B cell (primary cell): ENCODE results near the gene SCFD2. TPM values are rescaled to one million over a fixed set of nuclear protein-coding genes. Genes with fewer than 3 reads are reported as not detected.

Source experiments
- ATAC-seq: fragments of 200-7000 bp; cut with Tn5 transposase; one replicate; pipeline ENCODE4 v1.10.0; 2021; ENCODE audit warnings: low read depth, mild to moderate bottlenecking, moderate number of reproducible peaks, moderate library complexity
- CTCF ChIA-PET: fragments of 350-600 bp; sonication (Branson Sonifier 250); formaldehyde crosslinking; loops from one replicate; lab custom pipeline; 2021; ENCODE audit warnings: antibody characterized with exemption, inconsistent platforms; lab: Charles Lee
- POLR2A ChIA-PET: fragments of 350-600 bp; sonication (Branson Sonifier 250); formaldehyde crosslinking; loops from one replicate; lab custom pipeline; 2021; ENCODE audit warnings: antibody characterized with exemption; lab: Charles Lee
- DNase-seq: peaks from one replicate; pipeline ENCODE4 v3.0.0; 2013
- H2AFZ ChIP-seq: 2 replicates; pipeline ENCODE4 v1.6.1; 2012; ENCODE audit warnings: mild to moderate bottlenecking, low read depth, low read length; ENCODE audit not compliant: insufficient read depth, poor library complexity, severe bottlenecking
- H3K27ac ChIP-seq, 2 donors: 1 replicate in 1 of 2; 2 replicates in 1 of 2; pipeline ENCODE4 v1.5.1; 2012 to 2013; ENCODE audit warnings: low read length in 2 of 2, mild to moderate bottlenecking in 2 of 2, moderate library complexity in 1 of 2
- H3K27me3 ChIP-seq, 4 experiments: fragments of 200-600 bp in 1 of 4; sonication (generic) in 1 of 4; replicated peaks in 1 of 4; 1 replicate in 2 of 4; 2 replicates in 2 of 4; pipeline versions ENCODE4 v1.6.1 to v1.7.0; 2013 to 2016; ENCODE audit warnings: low read length in 3 of 4, mild to moderate bottlenecking in 2 of 4, mixed read lengths in 1 of 4, moderate library complexity in 1 of 4; ENCODE audit not compliant: insufficient read depth in 4 of 4, control insufficient read depth in 3 of 4; ENCODE audit errors: control extremely low read depth in 1 of 4
- H3K36me3 ChIP-seq, 2 experiments: replicated peaks in 1 of 2; 1 replicate in 1 of 2; 2 replicates in 1 of 2; pipeline versions ENCODE4 v1.6.1 to v1.7.1; 2013; ENCODE audit warnings: low read length in 1 of 2; ENCODE audit not compliant: insufficient read depth in 2 of 2, control insufficient read depth in 1 of 2; ENCODE audit errors: control extremely low read depth in 1 of 2, extremely low read depth in 1 of 2
- H3K4me1 ChIP-seq, 2 donors: fragments of 200-600 bp in 1 of 2; sonication (generic) in 1 of 2; 1 replicate in 1 of 2; 2 replicates in 1 of 2; pipeline versions ENCODE4 v1.5.1 to v1.6.1; 2013 to 2017; ENCODE audit warnings: low read length in 2 of 2; ENCODE audit not compliant: control insufficient read depth in 2 of 2, insufficient read depth in 2 of 2
- H3K4me2 ChIP-seq: replicated peaks from 2 replicates; pipeline ENCODE3; 2012; ENCODE audit warnings: mild to moderate bottlenecking, low read depth, low read length; ENCODE audit not compliant: poor library complexity, severe bottlenecking
- H3K4me3 ChIP-seq, 5 experiments: fragments of 200-600 bp in 1 of 5; sonication (generic) in 1 of 5; 1 replicate in 3 of 5; 2 replicates in 2 of 5; pipeline versions ENCODE4 v1.5.1 to v1.7.0; 2011 to 2016; ENCODE audit warnings: low read length in 4 of 5, mild to moderate bottlenecking in 4 of 5, low read depth in 2 of 5, control low read depth in 1 of 5, moderate library complexity in 1 of 5; ENCODE audit not compliant: insufficient read depth in 1 of 5; ENCODE audit errors: control extremely low read depth in 1 of 5, extremely low read depth in 1 of 5
- H3K79me2 ChIP-seq: fragments of 200-600 bp; sonication (generic); one replicate; pipeline ENCODE4 v1.6.0; 2016; ENCODE audit warnings: low read length; ENCODE audit not compliant: control insufficient read depth, insufficient read depth
- H3K9ac ChIP-seq: fragments of 200-600 bp; sonication (generic); 2 replicates; pipeline ENCODE4 v1.6.1; 2017; ENCODE audit warnings: mild to moderate bottlenecking, low read length, moderate library complexity
- H3K9me3 ChIP-seq, 3 donors: one replicate each; pipeline versions ENCODE4 v1.6.1 to v1.7.1; 2013; ENCODE audit warnings: low read length in 2 of 3; ENCODE audit not compliant: control insufficient read depth in 2 of 3, insufficient read depth in 1 of 3; ENCODE audit errors: control extremely low read depth in 1 of 3
- H4K20me1 ChIP-seq: 2 replicates; pipeline ENCODE4 v1.6.0; 2012; ENCODE audit warnings: mild to moderate bottlenecking, low read length; ENCODE audit not compliant: insufficient read depth, control insufficient read depth, poor library complexity, severe bottlenecking
- H3K27ac Mint-ChIP-seq: one replicate; pipeline ENCODE4 v1.8.0; 2021; ENCODE audit warnings: mixed read lengths
- H3K27me3 Mint-ChIP-seq: one replicate; pipeline ENCODE4 v1.8.0; 2021; ENCODE audit warnings: mixed read lengths
- H3K4me1 Mint-ChIP-seq: one replicate; pipeline ENCODE4 v1.8.0; 2021; ENCODE audit warnings: mixed read lengths
- H3K4me3 Mint-ChIP-seq: one replicate; pipeline ENCODE4 v1.8.0; 2021; ENCODE audit warnings: mixed read lengths
- H3K9me3 Mint-ChIP-seq: one replicate; pipeline ENCODE4 v1.8.0; 2022; ENCODE audit warnings: mixed read lengths; ENCODE audit not compliant: insufficient read depth
- CTCF ChIP-seq: fragments of 200-600 bp; IDR thresholded peaks from one replicate; pipeline ENCODE4 v1.8.0; 2022; ENCODE audit warnings: antibody characterized with exemption, mild to moderate bottlenecking
- EZH2 ChIP-seq: IDR thresholded peaks from 2 replicates; pipeline ENCODE4 v1.6.1; 2012; ENCODE audit warnings: borderline replicate concordance, low read depth, mild to moderate bottlenecking, moderate library complexity, low read length; ENCODE audit not compliant: insufficient read depth, poor library complexity, severe bottlenecking
- WGBS: methylation state at CpG from one replicate; pipeline ENCODE4 v1.1.5; 2013; ENCODE audit warnings: missing lambda C conversion rate; ENCODE audit not compliant: insufficient coverage; 5-methylcytosine and 5-hydroxymethylcytosine counted together
- intact Hi-C: fragments of 100-400 bp; cut with micrococcal nuclease; formaldehyde crosslinking; loops from one replicate; pipeline ENCODE4 v1.10.0; 2022
- polyA plus RNA-seq: library from polyadenylated mRNA; depleted of rRNA; stranded (reverse); fragments of >200 nt; gene quantifications from 2 replicates; pipeline ENCODE4 v1.2.3, GENCODE V29; 2012
- total RNA-seq, 2 donors: library from RNA; stranded (reverse); fragments of 120-200 nt in 1 of 2; gene quantifications; 1 replicate in 1 of 2; 2 replicates in 1 of 2; pipeline versions ENCODE4 v1.2.3 to v1.2.4, GENCODE V29; 2013 to 2022

SCFD2 gene
- total and polyA plus RNA-seq, 2 donors (not counting 1 experiment from before 2014, with no cell fraction given): 12.8 to 20.4 TPM

- H3K4me2 ChIP-seq: no peak overlapping the region
- ChIA-PET CTCF (interaction anchor here (0.8 to 7.4 kb wide), 3 partner anchors 17 to 434 kb away, joined by 3 to 167 read pairs (median 14); no protein-coding TSS in a partner anchor), POLR2A (no interaction called here)
- 83% methylated on average over 2 of the region's 3 CpGs for WGBS
- no peaks in the 10 kb centered on the region for H3K79me2 ChIP-seq
- H3K27me3 Mint-ChIP-seq: no peaks in the 10 kb centered on the region
- no peaks in the 10 kb centered on the region for H3K9me3 ChIP-seq
- ATAC-seq (no peak), DNase-seq (no peak)
- no peak for TF ChIP-seq CTCF
- TF ChIP-seq EZH2: no peak
- no peaks in the 10 kb centered on the region for H3K36me3 ChIP-seq
- intact Hi-C loops: no loop called here
- no peaks in the 10 kb centered on the region for H3K4me1 ChIP-seq
- H3K4me1 Mint-ChIP-seq: no peaks in the 10 kb centered on the region
- no peak overlapping the region for H3K4me3 ChIP-seq
- no peaks in the 10 kb centered on the region for H4K20me1 ChIP-seq
- H3K9me3 Mint-ChIP-seq: no peaks in the 10 kb centered on the region
- H3K4me3 Mint-ChIP-seq: no peak overlapping the region
- no peaks in the 10 kb centered on the region for H3K27me3 ChIP-seq
- H3K9ac ChIP-seq: no peak overlapping the region
- no peak overlapping the region for H3K27ac Mint-ChIP-seq
- no peak overlapping the region for H2AFZ ChIP-seq
- no peak overlapping the region for H3K27ac ChIP-seq
Observed at GRCh38 chr4:52979821-52980590, 385.9 kb downstream of the SCFD2 start.

- Histone ChIP-seq H3K4me2 (no peak overlapping the region), H3K4me1 (no peaks in the 10 kb centered on the region), H2AFZ (no peak overlapping the region), H3K36me3 (no peaks in the 10 kb centered on the region), H3K79me2 (no peaks in the 10 kb centered on the region), H3K4me3 (no peak overlapping the region), H4K20me1 (no peaks in the 10 kb centered on the region), H3K9me3 (no peaks in the 10 kb centered on the region), H3K27ac (no peak overlapping the region), H3K27me3 (no peaks in the 10 kb centered on the region), H3K9ac (no peak overlapping the region)
- DNase-seq (no peak), ATAC-seq (no peak)
- CTCF ChIA-PET: no interaction called here
- no CpG with 5 or more reads among the region's 1 CpG for WGBS
- intact Hi-C loops: no loop called here
- no peak for TF ChIP-seq CTCF
- TF ChIP-seq EZH2: no peak
- Mint-ChIP-seq H3K27ac (no peak overlapping the region), H3K27me3 (no peaks in the 10 kb centered on the region), H3K4me3 (no peak overlapping the region), H3K4me1 (no peaks in the 10 kb centered on the region), H3K9me3 (no peaks in the 10 kb centered on the region)
- POLR2A ChIA-PET: no interaction called here
Observed at GRCh38 chr4:52979020-52979419, 386.8 kb downstream of the SCFD2 start.
